BE2C (cell line): ENCODE measurements around the gene CCIN.

Experiments used
- DNase-seq: peaks from one replicate; pipeline ENCODE4 v3.0.0-alpha.2; 2020
- H3K27me3 ChIP-seq: fragments of 250-450 bp; sonication (Bioruptor Pico); 2 replicates; pipeline ENCODE4 v1.5.1; 2020; ENCODE audit warnings: mild to moderate bottlenecking
- H3K36me3 ChIP-seq: fragments of 250-450 bp; sonication (Bioruptor Pico); 2 replicates; pipeline ENCODE4 v1.5.1; 2020; ENCODE audit warnings: mild to moderate bottlenecking
- H3K4me1 ChIP-seq: fragments of 250-450 bp; sonication (Bioruptor Pico); 2 replicates; pipeline ENCODE4 v1.5.1; 2020
- H3K4me3 ChIP-seq: 2 replicates; pipeline ENCODE4 v1.5.1; 2011; ENCODE audit warnings: low read depth, low read length
- H3K9me3 ChIP-seq: fragments of 250-450 bp; sonication (Bioruptor Pico); 2 replicates; pipeline ENCODE4 v1.5.1; 2020
- TF ChIP-seq, protein P1 (sequence below): IDR thresholded peaks from 2 replicates; pipeline ENCODE4 v1.5.1; 2012; ENCODE audit warnings: mild to moderate bottlenecking, low read depth, low read length

Gene CCIN

DNA sequence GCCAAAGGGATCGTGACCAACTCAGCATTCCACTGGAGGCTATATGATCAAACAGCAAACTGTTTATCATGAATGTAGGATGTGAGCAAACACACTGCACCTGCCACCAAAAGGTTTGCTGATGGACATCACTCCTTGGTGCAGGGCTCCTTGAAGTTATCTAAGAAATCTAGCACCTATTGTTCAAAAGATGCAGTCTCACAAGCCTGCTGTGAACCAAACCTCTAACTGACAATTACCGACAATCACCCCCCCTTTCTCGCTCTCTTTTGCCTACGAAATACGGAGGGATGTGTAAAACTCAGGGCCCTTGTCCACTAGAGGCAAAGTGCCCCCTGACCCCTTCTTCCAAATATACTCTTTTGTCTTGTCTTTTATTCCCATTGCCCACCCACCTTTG, 19.0 kb downstream of the CCIN start:
- no peaks in the 10 kb centered on the region for H3K27me3 ChIP-seq
- DNase-seq: no peak
- TF ChIP-seq, protein P1, sequence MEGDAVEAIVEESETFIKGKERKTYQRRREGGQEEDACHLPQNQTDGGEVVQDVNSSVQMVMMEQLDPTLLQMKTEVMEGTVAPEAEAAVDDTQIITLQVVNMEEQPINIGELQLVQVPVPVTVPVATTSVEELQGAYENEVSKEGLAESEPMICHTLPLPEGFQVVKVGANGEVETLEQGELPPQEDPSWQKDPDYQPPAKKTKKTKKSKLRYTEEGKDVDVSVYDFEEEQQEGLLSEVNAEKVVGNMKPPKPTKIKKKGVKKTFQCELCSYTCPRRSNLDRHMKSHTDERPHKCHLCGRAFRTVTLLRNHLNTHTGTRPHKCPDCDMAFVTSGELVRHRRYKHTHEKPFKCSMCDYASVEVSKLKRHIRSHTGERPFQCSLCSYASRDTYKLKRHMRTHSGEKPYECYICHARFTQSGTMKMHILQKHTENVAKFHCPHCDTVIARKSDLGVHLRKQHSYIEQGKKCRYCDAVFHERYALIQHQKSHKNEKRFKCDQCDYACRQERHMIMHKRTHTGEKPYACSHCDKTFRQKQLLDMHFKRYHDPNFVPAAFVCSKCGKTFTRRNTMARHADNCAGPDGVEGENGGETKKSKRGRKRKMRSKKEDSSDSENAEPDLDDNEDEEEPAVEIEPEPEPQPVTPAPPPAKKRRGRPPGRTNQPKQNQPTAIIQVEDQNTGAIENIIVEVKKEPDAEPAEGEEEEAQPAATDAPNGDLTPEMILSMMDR: no peak
- H3K4me3 ChIP-seq: no peak overlapping the region
- no peaks in the 10 kb centered on the region for H3K36me3 ChIP-seq
- H3K4me1 ChIP-seq: peaks cover 6% of the 10 kb centered on the region
- H3K9me3 ChIP-seq: no peaks in the 10 kb centered on the region

- H3K27me3 ChIP-seq: no peaks in the 10 kb centered on the region
- H3K9me3 ChIP-seq: no peaks in the 10 kb centered on the region
- H3K4me1 ChIP-seq: peaks cover 6% of the 10 kb centered on the region
- peaks cover 2% of the 10 kb centered on the region for H3K36me3 ChIP-seq
- TF ChIP-seq, protein P1: no peak
- H3K4me3 ChIP-seq: peak overlapping the region; percentile 96
- no peak for DNase-seq
Observed at GRCh38 chr9:36189976-36190375, 20.8 kb downstream of the CCIN start.

GRCh38 chr9:36190388-36191289, 21.5 kb downstream of the CCIN start, which contains the start of gene CLTA:
CLTA (plus strand) TSS chr9:36190921; CDS start chr9:36191057, 136 bp downstream.
- Histone ChIP-seq H3K36me3 (peaks cover 2% of the 10 kb centered on the region), H3K9me3 (no peaks in the 10 kb centered on the region), H3K4me3 (peak within 1 kb of the TSS; percentile 96), H3K27me3 (no peaks in the 10 kb centered on the region), H3K4me1 (peaks cover 6% of the 10 kb centered on the region)
- TF ChIP-seq, protein P1: peak; percentile 54
- DNase-seq: peak; percentile 98

DNA sequence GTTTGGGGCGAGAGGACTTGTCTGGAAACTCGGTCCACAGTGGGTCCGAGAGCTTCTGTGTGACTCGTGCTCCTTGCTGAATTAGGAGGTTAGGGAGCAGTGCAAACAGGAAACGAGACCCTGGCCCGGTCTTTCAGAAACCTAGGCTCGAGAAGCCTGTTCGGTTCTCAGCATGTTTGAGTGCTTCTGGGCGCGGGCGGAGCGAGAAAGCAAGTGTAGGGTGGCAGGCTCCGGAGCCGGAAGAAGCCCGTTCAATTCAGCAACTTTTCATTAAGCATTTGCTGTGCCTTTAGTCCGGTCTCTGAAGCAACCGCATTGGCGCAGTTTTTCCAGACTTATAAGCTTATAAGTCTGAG, 22.1 kb downstream of the CCIN start:
- Histone ChIP-seq H3K9me3 (no peaks in the 10 kb centered on the region), H3K4me3 (peak overlapping the region; percentile 96), H3K36me3 (peaks cover 2% of the 10 kb centered on the region), H3K27me3 (no peaks in the 10 kb centered on the region), H3K4me1 (peaks cover 6% of the 10 kb centered on the region)
- DNase-seq: peak; percentile 17
- TF ChIP-seq, protein P1: no peak

- no peak for DNase-seq
- peaks cover 2% of the 10 kb centered on the region for H3K36me3 ChIP-seq
- TF ChIP-seq, protein P1: no peak
- H3K9me3 ChIP-seq: no peaks in the 10 kb centered on the region
- peaks cover 6% of the 10 kb centered on the region for H3K4me1 ChIP-seq
- no peaks in the 10 kb centered on the region for H3K27me3 ChIP-seq
- peak overlapping the region; percentile 96 for H3K4me3 ChIP-seq
Observed at GRCh38 chr9:36191686-36192085, 22.5 kb downstream of the CCIN start.

DNA sequence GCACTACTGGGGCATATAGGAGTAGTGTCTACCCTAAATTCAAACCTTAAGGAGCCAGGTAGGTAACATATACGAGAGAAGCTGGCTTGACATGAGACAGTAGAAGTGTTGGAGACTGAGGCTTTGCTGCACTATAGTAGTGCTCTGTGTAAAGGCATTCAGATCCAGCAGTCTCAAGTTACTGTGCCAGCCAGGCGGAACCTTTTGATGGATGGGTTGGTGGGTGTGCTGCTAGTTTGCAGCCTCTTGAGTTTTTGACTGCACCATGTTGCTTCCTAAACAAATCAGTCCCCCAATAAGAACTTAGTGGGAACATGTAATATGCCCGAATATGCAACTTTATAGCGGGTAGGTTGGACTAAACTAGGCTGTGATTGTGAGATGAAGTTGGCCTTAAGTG, 23.0 kb downstream of the CCIN start:
- H3K9me3 ChIP-seq: no peaks in the 10 kb centered on the region
- H3K36me3 ChIP-seq: peaks cover 4% of the 10 kb centered on the region
- H3K27me3 ChIP-seq: no peaks in the 10 kb centered on the region
- TF ChIP-seq, protein P1: no peak
- H3K4me1 ChIP-seq: peaks cover 6% of the 10 kb centered on the region
- DNase-seq: no peak
- H3K4me3 ChIP-seq: peak overlapping the region; percentile 96
